GM18867 (cell line): ENCODE measurements around the gene CGB8.
"Not testable (repeated sequence)": the region's sequence is repeated elsewhere in the genome, so short reads cannot be mapped to it uniquely, and the experiment has no call there.

Experiments
- ATAC-seq: cut with Tn5 transposase; IDR thresholded peaks from one replicate; pipeline ENCODE4 v1.9.1; 2021; ENCODE audit warnings: mild to moderate bottlenecking, moderate library complexity; ENCODE audit not compliant: unreplicated experiment

Gene CGB8

DNA sequence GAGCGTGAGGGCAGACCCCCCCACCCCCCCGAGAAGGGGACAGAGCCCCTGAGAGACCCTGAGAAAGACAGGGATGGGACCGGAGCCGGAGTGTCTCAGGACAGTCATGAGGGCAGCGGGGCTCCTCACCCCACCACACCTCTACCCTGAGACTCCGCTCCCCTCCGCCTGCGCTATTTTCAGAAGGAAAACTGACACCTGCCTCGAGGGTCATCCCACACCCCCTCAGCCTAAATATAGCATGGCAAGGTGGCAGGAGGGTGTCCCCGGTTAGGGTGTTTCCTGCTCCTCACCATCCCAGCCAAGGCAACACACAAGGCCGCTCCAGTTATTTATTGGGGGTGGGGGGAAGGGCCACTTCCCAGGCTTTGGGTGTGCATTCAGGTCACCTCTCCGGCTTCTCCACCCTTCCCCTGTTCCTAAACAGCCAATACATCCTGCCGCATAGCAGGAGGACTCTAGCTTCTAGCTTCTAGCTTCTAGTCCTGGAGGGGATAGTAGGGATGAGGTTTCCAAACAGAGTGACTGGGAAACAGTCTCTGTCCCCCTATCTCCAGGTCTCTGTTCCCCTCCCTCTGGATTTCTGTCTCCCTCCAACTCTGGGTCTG is 17.1 kb upstream of the CGB8 start:
- ATAC-seq: no peak

DNA sequence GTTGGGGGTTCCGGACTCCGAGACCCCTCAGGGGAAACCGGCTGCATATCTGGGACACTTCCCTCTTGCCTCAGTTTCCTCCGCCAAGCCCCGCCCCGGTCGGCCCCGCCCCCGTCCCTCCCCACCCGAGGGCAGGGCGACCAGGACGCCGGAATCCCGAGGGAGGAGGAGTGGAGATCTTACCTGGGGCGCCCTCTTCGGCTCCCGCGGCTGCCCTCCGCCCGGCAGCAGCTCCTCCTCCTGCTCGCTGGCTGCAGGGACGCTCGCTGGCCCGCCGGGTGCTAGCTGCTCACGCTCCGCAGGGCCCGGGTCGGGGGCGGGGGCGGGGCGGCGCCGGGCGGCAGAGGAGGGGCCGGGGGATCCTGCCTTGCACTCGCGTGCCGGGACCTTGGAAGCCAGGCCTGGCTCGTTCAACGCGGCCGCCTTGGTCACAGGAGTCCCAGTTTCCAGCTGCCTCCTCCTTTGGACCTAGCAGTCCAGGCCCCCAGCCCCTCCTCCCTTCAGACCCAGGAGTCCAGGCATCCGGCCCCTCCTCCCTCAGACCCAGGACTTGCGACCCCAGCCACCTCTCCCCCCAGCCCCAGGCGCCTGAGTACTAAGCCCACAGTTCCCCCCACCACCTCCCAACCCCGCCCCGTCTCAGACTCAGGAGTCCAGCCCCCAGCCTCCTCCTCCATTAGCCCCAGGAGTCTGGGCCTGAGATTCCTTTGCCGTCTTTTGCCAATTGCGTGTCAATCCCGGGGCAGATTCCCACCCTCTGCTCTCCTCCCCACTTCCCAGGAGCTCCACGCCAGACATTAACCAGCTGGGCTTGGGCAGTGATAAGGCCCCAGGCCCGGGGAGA is 16.1 kb upstream of the CGB8 start, which contains the start of gene NTF4:
Gene NTF4 (minus strand): TSS at position 51 of the 844 bp plus-strand sequence. CDS start 2,821 bp downstream, outside the sequence.
- no peak for ATAC-seq

DNA sequence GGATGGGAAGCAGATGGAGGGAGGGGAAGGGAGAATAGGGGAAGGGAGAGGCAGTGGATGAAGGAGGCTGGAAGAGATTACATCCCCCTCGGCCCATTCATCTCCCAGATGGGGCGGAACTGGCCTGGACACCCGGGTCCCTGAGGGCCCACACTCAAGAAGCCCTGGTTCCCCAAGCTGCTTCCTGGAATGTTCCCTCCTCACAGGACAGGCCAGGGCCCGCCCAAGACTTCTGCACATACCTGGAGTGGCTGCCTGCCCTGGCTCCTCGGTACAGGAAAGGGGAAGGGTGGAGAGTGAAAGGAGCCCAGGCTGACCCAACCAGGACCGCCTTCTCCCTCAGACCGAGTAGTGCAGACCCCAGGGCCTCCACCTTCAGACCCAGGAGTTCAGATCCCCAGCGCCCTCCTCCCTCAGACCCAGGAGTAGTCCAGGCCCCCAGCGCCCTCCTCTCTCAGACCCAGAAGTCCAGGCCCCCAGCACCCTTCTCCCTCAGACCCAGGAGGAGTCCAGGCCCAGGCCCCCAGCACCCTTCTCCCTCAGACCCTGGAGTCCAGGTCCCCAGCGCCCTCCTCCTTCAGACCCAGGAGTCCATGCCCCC is 15.2 kb upstream of the CGB8 start:
- ATAC-seq: no peak

DNA sequence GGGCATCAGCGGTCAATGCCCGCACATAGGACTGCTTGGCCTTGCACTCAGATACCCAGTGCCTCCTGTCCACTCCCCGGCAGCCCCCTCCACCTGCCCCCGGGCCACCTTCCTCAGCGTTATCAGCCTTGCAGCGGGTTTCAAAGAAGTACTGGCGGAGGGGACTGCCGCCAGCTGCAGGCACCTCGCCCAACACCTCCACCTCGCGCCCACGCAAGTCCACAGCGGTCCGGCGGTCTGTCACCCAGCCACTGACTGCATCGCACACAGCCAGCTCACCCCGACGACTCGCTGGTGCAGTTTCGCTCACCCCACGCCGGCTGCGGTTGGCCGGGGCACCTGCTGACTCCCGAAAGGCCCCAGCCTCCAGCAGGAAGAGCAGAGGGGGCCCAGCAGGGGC is 12.5 kb upstream of the CGB8 start:
- ATAC-seq: peak; percentile 68

DNA sequence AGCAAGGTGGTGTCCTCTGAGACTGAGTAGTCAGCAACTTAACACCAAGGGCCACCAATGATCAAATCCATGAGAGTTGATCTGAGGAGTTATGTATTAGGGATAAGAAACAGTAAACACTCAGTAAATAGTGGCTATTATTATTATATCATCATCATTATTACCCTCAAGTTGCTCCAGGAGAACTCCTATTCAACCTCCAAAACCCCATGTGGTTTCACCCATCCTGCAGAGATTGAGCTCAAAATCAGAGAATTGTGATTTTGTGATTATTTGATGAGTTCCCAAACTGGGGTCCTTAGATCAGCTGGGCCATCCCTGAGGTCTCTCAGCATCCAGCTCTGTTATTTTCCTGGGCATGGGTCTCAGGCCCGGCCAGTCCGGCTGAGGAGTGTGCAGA is 12.1 kb upstream of the CGB8 start:
- ATAC-seq: no peak

DNA sequence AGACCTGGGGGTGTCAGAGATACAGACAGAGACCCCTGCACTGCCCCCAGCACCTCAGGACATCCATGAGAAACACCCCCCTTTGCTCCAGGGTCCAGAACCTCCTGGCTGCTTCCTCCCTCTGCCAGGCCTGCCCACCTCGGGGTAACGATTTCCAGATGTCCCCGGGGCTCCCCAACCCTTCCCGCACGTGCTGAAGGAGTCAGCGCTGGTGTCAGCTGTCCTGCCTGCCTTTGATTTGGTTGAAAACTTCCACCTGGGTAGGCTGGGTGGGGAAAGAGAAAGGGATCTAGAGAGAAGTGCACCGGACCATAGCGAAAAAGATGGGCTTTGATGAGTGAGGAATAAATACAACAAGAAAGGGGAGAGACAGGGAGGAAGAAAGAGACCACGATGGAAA is 10.1 kb upstream of the CGB8 start:
- no peak for ATAC-seq

DNA sequence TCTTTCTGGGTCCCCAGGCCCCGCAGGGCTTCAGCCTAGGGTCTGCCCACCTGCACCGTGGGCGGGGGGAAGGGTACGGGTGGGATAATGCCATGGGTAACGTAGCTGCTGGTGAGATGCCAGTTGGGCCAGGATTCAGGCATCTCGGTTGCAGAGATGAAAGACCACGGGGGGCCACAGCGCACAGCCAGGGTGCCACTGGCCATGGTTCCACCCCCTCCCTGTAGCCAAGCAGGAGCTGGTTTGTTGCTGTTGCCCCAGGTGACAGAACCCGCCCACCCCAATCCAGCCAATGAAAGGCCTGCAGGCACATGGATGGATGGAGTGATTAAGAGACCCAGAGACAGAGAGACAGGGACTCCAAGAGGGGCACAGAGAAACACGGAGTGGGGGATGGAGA is 9.7 kb upstream of the CGB8 start:
- ATAC-seq: no peak

DNA sequence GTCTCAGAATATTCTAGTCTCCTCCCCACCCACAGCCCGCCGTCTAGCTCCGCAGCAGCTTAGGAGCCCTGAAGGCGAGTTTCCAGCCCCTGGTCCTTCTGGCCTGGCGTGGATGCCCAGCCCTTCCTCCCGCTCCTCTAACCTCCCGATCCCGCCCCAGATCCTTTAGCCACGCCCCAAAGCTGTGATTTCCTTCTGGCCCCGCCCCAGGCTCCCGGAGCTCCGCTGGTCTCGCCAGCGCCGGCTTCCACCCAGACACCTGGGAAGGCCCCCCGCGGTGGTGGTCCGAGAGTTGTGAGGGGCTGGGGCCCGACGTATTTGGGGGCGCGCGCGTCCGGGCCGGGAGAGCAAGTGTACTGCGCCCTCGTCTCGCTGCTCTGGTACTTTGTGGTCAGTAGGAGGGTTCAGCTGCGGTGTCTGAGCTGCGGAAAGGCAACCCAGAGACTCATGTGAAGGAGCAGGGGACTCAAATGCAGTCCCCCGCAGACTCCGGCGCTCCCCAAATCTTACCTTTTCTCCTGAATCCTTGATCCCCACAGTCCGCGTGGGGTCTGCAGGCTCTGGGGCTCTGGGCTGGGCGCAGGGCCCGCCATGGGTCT is 8.8 kb upstream of the CGB8 start, which contains the start of gene CGB7:
Gene CGB7 (minus strand): TSS at position 114 of the 599 bp plus-strand sequence. CDS start 2,374 bp downstream, outside the sequence.
- ATAC-seq: no peak

DNA sequence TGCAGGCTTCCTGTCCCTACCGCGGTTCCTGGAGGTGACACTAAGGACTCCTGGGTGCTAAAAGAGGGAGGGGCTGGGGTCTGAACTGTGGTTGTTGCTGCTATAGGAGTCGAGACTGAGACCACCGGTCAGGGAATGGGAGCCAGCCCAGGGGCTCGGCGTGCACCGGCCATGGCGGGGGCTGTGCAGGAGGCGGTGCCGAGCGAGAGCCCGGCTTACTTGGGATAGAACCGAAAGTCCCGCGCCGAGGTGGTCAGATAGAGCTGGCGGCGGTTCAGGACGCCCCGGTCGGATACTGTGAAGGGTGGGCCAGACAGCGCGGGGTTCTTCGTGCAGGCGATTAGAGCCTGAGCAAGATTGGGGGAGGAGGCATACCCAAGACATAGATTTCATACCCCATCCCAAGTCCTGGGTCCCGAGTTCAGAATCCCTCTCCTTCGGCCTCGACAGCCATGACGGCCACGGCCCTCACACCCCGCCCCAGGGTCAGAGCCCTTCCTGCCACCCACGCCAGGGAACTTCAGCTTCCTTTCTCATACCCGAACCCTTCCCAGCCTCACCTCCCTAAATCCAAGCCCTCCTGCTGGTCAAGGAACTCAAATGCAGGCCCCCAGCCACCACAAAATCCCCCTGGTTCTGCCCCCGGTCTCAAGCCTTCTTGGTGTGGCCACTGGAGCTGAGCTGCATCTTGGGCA is 8.1 kb upstream of the CGB8 start:
- not testable (repeated sequence) for ATAC-seq

DNA sequence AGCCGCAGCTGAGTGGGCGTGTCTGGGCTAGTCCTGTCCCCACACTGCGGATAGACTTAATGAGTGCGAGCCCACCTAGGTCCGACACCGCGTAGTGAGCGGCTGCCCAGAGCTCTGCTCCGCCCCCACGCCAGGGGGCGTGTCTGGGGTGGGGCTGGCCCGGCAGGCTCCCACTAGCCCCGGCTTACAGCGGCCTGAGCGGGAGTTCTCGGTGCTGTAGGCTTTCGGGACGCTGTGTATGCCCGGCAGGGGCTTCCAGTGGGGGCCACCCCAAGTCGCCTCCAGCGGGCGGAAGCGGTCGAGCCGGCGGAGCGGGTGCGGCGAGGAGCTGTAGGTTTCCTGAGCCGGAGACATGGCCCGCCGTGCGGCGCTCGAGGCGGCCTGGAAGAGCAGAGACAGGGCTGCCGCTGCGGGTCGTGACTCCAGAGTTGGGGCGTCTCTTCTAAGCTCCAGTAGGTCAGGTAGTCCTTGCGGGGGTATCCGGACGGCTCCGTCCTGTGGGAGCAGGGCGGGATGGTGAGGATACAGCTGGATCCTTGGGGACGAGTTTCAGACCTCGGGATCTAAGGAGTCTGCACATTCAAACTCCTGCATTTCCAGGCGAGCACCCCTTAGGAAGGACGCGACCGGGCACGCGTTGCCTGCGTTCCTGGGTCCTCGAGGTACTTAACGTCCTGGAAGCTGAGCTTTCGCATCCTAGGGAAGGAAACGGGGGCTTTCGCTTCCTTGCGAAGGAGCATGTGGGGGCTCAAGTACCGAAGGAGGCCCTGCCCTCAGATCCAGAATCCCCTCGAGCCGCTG is 7.4 kb upstream of the CGB8 start:
- peak; percentile 44 for ATAC-seq

DNA sequence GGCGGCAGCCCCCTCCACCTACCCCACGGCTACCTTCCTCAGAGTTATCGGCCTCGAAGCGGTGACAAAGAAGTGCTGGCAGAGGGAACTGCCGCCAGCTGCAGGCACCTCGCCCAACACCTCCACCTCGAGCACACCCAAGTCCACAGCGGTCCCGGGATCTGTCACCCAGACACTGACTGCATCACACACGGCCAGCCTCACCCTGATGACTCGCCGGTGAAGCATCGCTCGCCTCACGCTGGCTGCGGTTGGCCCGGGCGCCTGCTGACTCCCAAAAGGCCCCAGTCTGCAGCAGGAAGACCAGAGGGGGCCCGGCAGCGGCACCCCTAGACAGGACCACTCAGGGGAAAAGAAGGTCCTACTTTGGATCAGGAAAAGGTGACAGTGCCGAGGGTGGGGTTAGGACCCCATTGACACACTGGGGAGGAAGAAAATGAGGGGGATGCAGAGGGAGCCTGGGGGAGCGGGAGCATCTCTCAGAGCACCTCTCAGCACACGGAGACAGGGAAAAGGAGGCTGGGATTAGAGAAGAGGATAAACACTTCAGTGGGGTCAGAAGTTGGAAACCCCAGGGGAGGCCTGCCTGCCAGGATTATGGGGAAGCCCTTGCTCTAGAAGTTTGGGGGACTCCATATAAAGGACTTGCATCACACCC is 1.6 kb upstream of the CGB8 start:
- not testable (repeated sequence) for ATAC-seq

DNA sequence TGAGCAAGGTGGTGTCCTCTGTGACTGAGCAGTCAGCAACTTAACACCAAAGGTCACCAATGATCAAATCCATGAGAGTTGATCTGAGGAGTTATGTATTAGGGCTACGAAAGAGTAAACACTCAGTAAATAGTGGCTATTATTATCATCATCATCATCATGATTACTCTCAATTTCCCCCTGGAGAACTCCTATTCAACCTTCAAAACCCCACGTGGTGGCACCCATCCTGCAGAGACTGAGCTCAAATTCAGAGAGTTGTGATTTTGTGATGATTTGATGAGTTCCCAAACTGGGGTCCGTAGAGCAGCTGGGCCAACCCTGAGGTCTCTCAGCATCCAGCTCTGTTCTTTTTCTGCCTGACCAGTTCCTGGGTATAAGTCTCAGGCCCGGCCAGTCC is 923 bp upstream of the CGB8 start:
- not testable (repeated sequence) for ATAC-seq

DNA sequence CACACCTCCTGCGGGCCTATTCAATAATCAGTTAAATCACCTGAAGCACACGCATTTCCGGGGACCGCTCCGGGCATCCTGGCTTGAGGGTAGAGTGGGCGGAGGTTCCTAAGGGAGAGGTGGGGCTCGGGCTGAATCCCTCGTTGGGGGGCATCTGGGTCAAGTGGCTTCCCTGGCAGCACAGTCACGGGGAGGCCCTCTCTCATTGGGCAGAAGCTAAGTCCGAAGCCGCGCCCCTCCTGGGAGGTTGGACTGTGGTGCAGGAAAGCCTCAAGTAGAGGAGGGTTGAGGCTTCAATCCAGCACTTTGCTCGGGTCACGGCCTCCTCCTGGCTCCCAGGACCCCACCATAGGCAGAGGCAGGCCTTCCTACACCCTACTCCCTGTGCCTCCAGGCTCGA is 5.4 kb downstream of the CGB8 start, which contains the start of gene CGB5:
Gene CGB5 (plus strand): TSS at position 301 of the 400 bp plus-strand sequence. CDS start 362 bp downstream, outside the sequence.
- not testable (repeated sequence) for ATAC-seq

DNA sequence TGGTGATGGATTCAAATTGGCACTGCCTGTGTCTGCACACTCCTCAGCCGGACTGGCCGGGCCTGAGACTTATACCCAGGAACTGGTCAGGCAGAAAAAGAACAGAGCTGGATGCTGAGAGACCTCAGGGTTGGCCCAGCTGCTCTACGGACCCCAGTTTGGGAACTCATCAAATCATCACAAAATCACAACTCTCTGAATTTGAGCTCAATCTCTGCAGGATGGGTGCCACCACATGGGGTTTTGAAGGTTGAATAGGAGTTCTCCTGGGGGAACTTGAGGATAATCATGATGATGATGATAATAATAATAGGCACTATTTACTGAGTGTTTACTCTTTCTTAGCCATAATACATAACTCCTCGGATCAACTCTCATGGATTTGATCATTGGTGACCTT is 6.2 kb downstream of the CGB8 start:
- ATAC-seq: not testable (repeated sequence)

DNA sequence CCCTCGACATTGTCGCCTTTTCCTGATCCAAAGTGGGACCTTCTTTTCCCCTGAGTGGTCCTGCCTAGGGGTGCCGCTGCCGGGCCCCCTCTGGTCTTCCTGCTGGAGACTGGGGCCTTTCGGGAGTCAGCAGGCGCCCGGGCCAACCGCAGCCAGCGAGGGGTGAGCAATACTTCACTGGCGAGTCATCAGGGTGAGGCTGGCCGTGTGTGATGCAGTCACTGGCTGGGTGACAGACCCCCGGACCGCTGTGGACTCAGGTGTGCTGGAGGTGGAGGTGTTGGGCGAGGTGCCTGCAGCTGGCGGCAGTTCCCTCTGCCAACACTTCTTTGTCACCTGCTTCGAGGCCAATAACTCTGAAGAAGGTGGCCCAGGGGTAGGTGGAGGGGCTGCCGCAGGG is 6.7 kb downstream of the CGB8 start:
- ATAC-seq: no peak

DNA sequence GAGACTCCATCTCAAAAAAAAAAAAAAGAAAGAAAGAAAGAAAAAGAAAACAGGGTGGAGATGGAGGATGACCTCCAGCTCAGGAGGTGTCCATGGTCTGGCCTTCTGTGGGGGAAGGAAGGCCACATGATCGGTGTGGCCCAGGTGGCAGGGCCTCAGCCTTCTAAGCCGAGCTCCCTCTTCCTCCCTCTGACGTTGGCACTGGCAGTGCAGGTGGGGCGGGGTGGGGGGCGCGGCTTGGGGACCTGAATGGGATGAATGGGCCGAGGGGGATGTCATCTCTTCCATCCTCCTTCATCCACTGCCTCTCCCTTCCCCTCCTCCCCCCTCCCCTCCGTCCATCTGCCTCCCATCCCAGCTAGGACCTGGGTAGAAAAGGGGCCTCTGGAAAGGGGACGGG is 9.2 kb downstream of the CGB8 start:
- ATAC-seq: not testable (repeated sequence)

DNA sequence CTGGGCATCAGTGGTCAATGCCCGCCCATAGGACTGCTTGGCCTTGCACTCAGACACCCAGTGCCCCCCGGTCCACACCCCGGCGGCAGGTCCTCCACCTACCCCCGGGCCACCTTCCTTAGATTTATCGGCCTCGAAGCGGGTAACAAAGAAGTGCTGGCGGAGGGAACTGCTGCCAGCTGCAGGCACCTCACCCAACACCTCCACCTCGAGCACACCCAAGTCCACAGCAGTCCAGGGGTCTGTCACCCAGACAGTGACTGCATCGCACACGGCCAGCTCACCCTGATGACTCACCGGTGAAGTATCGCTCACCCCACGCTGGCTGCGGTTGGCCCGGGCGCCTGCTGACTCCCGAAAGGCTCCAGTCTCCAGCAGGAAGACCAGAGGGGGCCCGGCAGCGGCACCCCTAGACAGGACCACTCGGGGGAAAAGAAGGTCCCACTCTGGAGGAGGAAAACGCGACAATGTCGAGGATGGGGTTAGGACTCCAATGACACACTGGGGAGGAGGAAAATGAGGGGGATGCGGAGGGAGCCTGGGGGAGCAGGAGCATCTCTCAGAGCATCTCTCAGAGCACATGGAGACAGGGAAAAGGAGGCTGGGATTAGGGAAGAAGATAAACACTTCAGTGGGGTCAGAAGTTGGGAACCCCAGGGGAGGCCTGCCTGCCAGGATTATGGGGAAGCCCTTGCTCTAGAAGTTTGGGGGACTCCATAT is 10.2 kb downstream of the CGB8 start:
- ATAC-seq: not testable (repeated sequence)

DNA sequence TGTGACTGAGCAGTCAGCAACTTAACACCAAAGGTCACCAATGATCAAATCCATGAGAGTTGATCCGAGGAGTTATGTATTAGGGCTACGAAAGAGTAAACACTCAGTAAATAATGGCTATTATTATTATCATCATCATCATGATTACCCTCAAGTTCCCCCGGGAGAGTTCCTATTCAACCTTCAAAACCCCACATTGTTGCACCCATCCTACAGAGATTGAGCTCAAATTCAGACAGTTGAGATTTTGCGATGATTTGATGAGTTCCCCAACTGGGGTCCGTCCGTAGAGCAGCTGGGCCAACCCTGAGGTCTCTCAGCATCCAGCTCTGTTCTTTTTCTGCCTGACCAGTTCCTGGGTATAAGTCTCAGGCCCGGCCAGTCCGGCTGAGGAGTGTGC is 10.8 kb downstream of the CGB8 start:
- not testable (repeated sequence) for ATAC-seq

DNA sequence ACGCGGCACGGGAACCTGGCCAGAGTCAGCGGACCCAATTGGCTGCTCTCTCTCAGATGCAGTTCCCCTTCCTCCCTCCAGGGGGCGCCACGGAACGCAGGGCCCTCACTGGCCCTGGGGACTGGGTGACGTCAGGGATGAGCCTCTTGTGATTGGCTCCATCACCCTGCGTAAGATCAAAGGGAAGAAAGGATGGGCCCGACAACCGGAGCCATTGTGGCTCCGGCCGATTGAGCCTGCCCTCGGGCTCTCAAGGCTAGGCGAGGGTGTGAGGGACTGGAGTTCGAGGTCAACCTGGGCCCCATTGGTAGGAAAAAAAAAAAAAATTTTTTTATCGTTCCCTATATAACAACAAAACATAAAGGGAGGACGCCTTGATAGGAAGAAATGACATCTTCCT is 12.1 kb downstream of the CGB8 start, which contains the start of gene CGB1:
Gene CGB1 (minus strand): TSS at position 81 of the 400 bp plus-strand sequence. CDS start 184 bp downstream, outside the sequence.
- ATAC-seq: not testable (repeated sequence)
